ENCODE measurements around the gene ADAMTS2.

The ADAMTS2 gene

DNA sequence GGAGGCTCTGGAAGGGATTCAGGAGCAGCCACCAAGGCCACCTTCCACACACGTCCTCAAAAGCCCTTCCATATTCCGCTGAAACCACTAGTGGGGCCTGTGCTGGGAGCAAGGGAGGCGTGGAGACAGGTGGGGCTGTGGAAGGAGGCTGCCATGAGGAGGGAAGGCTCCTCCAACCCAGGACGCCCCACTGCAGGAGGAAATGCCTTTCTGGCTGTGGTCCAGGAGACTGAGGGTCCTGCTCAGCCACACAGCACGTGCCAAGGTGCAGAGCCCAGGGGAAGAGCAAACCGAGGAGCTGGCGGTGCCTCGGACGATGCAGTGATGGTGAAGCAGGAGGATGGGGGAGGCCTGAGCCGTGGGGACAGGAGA, 49.5 kb downstream of the ADAMTS2 start:
- no peak overlapping the region for H3K4me3 ChIP-seq (ENCODE audit: low read length in 2 of 2)
- no peak overlapping the region for H3K27ac ChIP-seq (ENCODE audit: low read depth in 2 of 2, low read length in 2 of 2)
- no peaks in the 10 kb centered on the region for H3K27me3 ChIP-seq (ENCODE audit: control insufficient read depth in 2 of 2, insufficient read depth in 2 of 2, low read length in 2 of 2)
- H3K9ac ChIP-seq (ENCODE audit: low read depth in 1 of 2, low read length in 2 of 2), result no peak overlapping the region
- no peaks in the 10 kb centered on the region for H3K9me3 ChIP-seq (ENCODE audit: control insufficient read depth in 2 of 2, low read length in 2 of 2)
- no peaks in the 10 kb centered on the region for H3K36me3 ChIP-seq (ENCODE audit: control insufficient read depth in 2 of 2, insufficient read depth in 2 of 2, low read length in 2 of 2)
- H3K4me1 ChIP-seq (ENCODE audit: control insufficient read depth in 2 of 2, insufficient read depth in 2 of 2, low read length in 2 of 2), result no peaks in the 10 kb centered on the region

DNA sequence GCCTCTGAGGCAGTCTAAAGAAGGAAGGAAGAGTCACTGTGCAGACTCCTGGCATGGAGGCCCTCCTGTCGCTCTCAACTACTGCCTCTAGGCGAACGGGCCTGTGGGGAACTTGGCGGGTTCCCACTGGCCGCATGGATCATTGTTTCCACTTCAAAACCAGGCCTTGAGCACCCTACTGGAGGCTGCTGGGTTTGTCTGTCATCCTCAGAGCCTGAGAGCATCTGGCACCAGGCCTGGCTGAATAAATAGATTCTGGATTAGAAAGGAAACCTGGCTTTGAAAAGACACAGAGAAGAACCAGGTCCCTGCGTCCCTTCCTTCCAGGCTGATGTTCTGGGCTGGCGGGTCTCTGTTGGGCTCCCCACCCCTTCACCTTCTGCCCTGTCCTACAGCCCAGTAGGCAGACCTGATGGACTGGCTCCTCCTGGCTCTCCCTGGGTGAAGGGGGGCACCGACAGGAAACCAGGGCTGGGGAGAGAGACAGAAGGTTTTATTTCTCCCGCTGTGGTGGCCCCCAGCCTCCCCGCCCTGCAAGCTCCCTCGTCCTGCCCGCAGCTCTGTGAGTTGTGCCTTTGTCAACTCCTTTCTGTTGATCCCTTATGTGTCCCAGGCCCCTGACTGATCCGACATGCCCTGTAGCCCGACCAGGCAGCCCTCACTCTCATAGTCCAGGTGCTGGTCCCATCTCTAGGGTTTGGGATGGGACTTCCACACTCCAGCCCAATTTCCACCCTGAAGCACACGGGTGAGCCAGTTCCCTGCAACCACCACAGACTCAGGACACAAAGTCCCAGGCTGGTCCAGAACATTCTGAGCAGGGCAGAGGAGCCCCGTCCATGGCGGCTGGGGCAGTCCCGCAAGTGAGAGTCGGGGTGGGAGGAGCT, 50.1 kb downstream of the ADAMTS2 start:
- Histone ChIP-seq H3K36me3 (ENCODE audit: control insufficient read depth in 2 of 2, insufficient read depth in 2 of 2, low read length in 2 of 2) (no peaks in the 10 kb centered on the region), H3K4me3 (ENCODE audit: low read length in 2 of 2) (no peak overlapping the region), H3K27me3 (ENCODE audit: control insufficient read depth in 2 of 2, insufficient read depth in 2 of 2, low read length in 2 of 2) (no peaks in the 10 kb centered on the region), H3K27ac (ENCODE audit: low read depth in 2 of 2, low read length in 2 of 2) (no peak overlapping the region), H3K4me1 (ENCODE audit: control insufficient read depth in 2 of 2, insufficient read depth in 2 of 2, low read length in 2 of 2) (no peaks in the 10 kb centered on the region), H3K9me3 (ENCODE audit: control insufficient read depth in 2 of 2, low read length in 2 of 2) (no peaks in the 10 kb centered on the region), H3K9ac (ENCODE audit: low read depth in 1 of 2, low read length in 2 of 2) (no peak overlapping the region)

DNA sequence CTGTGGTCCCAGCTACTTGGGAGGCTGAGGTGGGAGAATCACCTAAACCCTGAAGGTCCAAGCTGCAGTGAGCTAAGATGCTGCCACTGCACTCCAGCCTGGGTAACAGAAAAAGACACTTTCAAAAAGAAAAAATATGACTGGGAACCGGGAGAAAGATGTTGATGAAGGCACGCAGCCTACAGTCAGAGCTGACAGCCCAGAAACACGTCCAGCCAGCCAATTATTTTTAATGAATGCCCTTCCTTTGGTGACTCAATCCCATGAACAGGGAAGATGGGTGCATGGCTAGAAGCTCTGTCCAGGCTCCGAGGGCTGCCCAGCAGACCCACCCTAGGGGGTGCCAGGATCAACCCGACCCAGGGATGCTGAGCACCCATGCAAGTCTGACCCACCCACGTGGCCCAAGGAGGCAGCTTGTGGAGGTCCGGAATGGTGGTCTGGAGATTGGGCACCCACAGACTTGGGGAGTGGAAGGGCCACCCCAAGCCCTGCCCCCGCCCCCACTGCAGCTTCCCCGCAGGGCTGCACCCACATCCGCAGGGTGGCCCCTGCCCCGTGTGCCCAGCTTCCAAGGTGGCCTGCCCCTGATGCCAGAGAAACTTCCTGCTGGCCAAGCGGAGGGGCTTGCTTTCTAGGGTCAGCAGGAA, 51.0 kb downstream of the ADAMTS2 start:
- no peak overlapping the region for H3K4me3 ChIP-seq (ENCODE audit: low read length in 2 of 2)
- no peaks in the 10 kb centered on the region for H3K36me3 ChIP-seq (ENCODE audit: control insufficient read depth in 2 of 2, insufficient read depth in 2 of 2, low read length in 2 of 2)
- no peaks in the 10 kb centered on the region for H3K9me3 ChIP-seq (ENCODE audit: control insufficient read depth in 2 of 2, low read length in 2 of 2)
- no peak overlapping the region for H3K9ac ChIP-seq (ENCODE audit: low read depth in 1 of 2, low read length in 2 of 2)
- no peak overlapping the region for H3K27ac ChIP-seq (ENCODE audit: low read depth in 2 of 2, low read length in 2 of 2)
- no peaks in the 10 kb centered on the region for H3K27me3 ChIP-seq (ENCODE audit: control insufficient read depth in 2 of 2, insufficient read depth in 2 of 2, low read length in 2 of 2)
- no peaks in the 10 kb centered on the region for H3K4me1 ChIP-seq (ENCODE audit: control insufficient read depth in 2 of 2, insufficient read depth in 2 of 2, low read length in 2 of 2)

DNA sequence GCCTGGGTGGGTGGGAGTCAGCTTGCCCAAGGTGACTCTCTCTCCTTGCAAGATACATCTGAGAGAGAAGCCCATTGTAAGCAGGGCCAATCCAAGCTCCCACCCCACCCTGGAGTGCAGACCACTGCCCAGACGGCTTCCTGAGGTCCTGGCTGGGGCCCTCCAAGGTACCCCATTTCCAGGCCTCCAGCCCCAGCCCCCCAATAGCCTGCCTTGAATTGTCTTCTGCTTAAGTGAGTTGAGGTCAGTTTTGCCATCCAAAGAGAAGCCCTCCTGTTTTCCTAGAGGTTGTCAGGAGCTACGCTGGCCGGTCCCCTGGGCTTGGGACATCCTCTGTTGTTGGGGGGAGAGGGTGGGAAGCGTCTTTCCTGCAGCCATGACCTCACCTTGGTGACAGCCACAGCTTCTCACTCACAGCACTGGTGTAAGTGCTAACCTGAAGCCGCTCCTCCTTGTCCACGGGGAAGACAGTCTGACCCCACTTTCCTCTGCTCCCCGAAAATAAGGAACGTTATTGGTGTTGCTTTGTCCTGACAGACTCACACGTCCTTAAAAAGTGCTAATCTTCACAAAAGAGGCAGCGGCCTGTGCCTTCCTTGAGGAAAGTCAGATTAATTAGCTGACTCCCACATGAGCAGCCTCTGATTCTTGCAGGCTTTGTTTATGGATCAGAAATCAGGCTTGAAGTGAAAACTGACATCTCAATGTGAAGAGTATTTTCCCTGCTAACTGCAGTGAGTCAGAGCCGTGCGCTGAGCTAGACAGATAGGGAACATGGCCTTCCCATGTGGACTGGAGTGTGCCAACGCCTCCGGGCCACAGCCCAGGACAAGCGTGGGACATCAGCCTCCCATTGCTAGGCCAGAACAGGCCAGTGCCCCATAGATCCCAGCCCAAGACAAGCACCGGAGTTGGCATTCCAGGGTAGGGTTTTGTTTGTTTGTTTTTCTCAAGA, 52.3 kb downstream of the ADAMTS2 start:
- no peak overlapping the region for H3K9ac ChIP-seq (ENCODE audit: low read depth in 1 of 2, low read length in 2 of 2)
- H3K27ac ChIP-seq (ENCODE audit: low read depth in 2 of 2, low read length in 2 of 2), result no peak overlapping the region
- H3K4me3 ChIP-seq (ENCODE audit: low read length in 2 of 2), result no peak overlapping the region
- H3K36me3 ChIP-seq (ENCODE audit: control insufficient read depth in 2 of 2, insufficient read depth in 2 of 2, low read length in 2 of 2), result no peaks in the 10 kb centered on the region
- no peaks in the 10 kb centered on the region for H3K9me3 ChIP-seq (ENCODE audit: control insufficient read depth in 2 of 2, low read length in 2 of 2)
- no peaks in the 10 kb centered on the region for H3K27me3 ChIP-seq (ENCODE audit: control insufficient read depth in 2 of 2, insufficient read depth in 2 of 2, low read length in 2 of 2)
- H3K4me1 ChIP-seq (ENCODE audit: control insufficient read depth in 2 of 2, insufficient read depth in 2 of 2, low read length in 2 of 2), result no peaks in the 10 kb centered on the region

DNA sequence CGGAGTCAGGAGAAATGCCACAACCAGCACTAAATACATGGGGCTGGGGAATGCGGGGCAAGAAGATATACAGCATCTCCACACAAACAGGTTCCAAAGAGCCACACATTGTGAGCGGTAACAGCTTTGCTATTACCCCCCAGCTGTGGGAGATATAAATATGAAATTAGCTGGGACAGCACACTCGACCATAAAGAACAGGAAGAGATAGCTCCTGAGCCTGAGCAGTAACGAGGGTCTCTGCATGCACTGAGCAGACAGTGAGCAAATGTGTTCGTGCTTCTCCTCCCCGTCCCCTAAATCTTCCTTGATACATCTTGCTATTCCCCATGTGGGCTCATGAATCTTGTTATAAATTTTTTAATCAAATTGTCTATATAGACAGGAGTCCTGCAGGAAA, 53.1 kb downstream of the ADAMTS2 start:
- no peaks in the 10 kb centered on the region for H3K9me3 ChIP-seq (ENCODE audit: control insufficient read depth in 2 of 2, low read length in 2 of 2)
- H3K36me3 ChIP-seq (ENCODE audit: control insufficient read depth in 2 of 2, insufficient read depth in 2 of 2, low read length in 2 of 2), result no peaks in the 10 kb centered on the region
- H3K4me1 ChIP-seq (ENCODE audit: control insufficient read depth in 2 of 2, insufficient read depth in 2 of 2, low read length in 2 of 2), result no peaks in the 10 kb centered on the region
- no peak overlapping the region for H3K4me3 ChIP-seq (ENCODE audit: low read length in 2 of 2)
- H3K27me3 ChIP-seq (ENCODE audit: control insufficient read depth in 2 of 2, insufficient read depth in 2 of 2, low read length in 2 of 2), result no peaks in the 10 kb centered on the region
- H3K9ac ChIP-seq (ENCODE audit: low read depth in 1 of 2, low read length in 2 of 2), result no peak overlapping the region
- H3K27ac ChIP-seq (ENCODE audit: low read depth in 2 of 2, low read length in 2 of 2), result no peak overlapping the region

DNA sequence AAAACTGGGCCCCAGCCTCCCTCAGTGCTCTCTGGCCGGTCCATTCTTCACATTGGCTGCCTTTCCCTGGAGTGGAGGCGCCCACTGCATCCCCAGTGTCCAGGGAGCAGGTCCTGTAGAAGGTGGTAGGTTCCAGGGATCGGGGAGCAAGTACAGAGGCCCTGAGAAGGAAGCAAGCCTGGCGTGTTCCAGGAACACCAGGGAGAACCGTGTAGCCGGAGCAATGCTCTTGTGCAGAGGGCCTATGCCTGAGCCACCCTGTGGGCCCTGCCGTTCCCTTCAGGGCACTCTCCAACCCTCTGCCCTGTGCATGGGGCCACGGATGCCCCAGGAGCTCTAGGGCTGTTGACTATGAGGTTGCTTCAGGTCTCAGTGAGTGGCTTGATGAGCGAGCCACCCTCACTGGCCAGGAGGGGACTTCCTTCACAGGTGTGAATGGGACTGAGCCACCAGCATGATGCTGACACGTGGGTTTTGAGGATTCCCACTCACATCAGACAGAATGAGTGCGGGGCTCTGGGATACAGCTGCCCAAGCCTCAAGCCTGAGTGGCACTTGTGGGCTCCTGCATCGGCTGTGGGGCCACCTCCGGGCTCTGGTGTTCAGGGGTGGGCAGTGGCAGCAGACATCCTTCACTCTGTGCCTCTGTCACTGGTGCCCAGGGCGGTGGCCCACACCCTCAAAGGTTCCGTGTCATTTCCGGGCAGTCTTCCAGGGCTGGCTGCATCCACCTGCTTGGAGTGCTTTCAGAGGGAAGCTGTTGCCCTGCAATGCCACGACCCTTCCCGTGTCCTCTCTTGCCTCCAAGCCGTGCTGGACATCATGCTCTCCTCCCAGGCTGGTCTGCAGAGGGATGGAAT, 54.4 kb downstream of the ADAMTS2 start:
- no peak overlapping the region for H3K9ac ChIP-seq (ENCODE audit: low read depth in 1 of 2, low read length in 2 of 2)
- no peaks in the 10 kb centered on the region for H3K27me3 ChIP-seq (ENCODE audit: control insufficient read depth in 2 of 2, insufficient read depth in 2 of 2, low read length in 2 of 2)
- H3K36me3 ChIP-seq (ENCODE audit: control insufficient read depth in 2 of 2, insufficient read depth in 2 of 2, low read length in 2 of 2), result no peaks in the 10 kb centered on the region
- H3K4me3 ChIP-seq (ENCODE audit: low read length in 2 of 2), result no peak overlapping the region
- H3K27ac ChIP-seq (ENCODE audit: low read depth in 2 of 2, low read length in 2 of 2), result no peak overlapping the region
- no peaks in the 10 kb centered on the region for H3K4me1 ChIP-seq (ENCODE audit: control insufficient read depth in 2 of 2, insufficient read depth in 2 of 2, low read length in 2 of 2)
- no peaks in the 10 kb centered on the region for H3K9me3 ChIP-seq (ENCODE audit: control insufficient read depth in 2 of 2, low read length in 2 of 2)

DNA sequence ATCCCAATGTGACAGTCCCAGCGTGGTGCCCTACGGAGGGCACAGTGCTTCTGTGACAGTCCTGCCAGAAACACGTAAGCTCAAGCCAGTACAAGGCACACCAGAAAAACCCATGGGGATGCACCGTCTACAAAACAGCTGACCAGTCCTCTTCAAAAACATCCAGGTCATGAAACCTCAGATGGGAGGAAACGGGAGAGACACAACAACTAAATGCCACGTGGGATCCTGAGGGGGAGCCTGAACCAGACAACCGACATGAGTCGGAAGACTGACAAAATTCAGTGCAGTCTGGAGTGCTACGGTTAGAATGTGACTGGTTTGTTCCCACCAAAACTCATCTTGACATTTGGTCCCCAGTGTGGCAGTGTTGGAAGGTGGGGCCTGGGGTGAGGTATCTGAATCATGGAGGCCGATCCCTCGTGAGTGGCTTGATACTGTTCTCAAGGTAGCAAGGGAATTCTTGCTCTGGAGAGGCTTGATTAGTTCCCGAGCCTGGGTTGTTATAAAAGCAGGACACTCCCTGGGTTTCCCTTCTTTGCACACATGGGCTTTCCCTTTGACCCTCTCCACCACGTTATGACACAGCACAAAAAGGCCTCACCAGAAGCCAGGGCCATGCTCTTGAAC, 55.4 kb downstream of the ADAMTS2 start:
- H3K9me3 ChIP-seq (ENCODE audit: control insufficient read depth in 2 of 2, low read length in 2 of 2), result no peaks in the 10 kb centered on the region
- H3K4me3 ChIP-seq (ENCODE audit: low read length in 2 of 2), result no peak overlapping the region
- no peaks in the 10 kb centered on the region for H3K36me3 ChIP-seq (ENCODE audit: control insufficient read depth in 2 of 2, insufficient read depth in 2 of 2, low read length in 2 of 2)
- H3K27ac ChIP-seq (ENCODE audit: low read depth in 2 of 2, low read length in 2 of 2), result no peak overlapping the region
- H3K9ac ChIP-seq (ENCODE audit: low read depth in 1 of 2, low read length in 2 of 2), result no peak overlapping the region
- no peaks in the 10 kb centered on the region for H3K4me1 ChIP-seq (ENCODE audit: control insufficient read depth in 2 of 2, insufficient read depth in 2 of 2, low read length in 2 of 2)
- H3K27me3 ChIP-seq (ENCODE audit: control insufficient read depth in 2 of 2, insufficient read depth in 2 of 2, low read length in 2 of 2), result no peaks in the 10 kb centered on the region

DNA sequence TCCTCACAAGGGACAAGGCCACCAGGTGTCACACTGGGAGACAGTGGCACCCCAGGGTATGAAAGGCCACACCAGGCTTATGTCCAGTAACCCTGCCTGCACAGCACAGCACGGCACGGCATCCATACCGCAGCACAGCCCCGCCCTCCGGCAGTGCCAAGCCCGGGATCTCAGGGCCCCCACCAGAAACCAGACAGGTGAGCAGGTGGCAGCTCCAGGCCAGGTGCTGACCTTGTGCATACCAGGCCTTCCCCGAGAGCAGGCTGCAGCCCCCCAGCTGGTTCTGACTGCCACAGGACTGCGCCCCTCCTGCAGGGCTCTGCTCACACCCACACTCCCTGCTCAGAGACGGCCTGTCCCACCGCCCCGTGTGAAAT, 56.5 kb downstream of the ADAMTS2 start:
- H3K9ac ChIP-seq (ENCODE audit: low read depth in 1 of 2, low read length in 2 of 2), result no peak overlapping the region
- no peaks in the 10 kb centered on the region for H3K4me1 ChIP-seq (ENCODE audit: control insufficient read depth in 2 of 2, insufficient read depth in 2 of 2, low read length in 2 of 2)
- no peak overlapping the region for H3K4me3 ChIP-seq (ENCODE audit: low read length in 2 of 2)
- H3K36me3 ChIP-seq (ENCODE audit: control insufficient read depth in 2 of 2, insufficient read depth in 2 of 2, low read length in 2 of 2), result no peaks in the 10 kb centered on the region
- no peaks in the 10 kb centered on the region for H3K27me3 ChIP-seq (ENCODE audit: control insufficient read depth in 2 of 2, insufficient read depth in 2 of 2, low read length in 2 of 2)
- H3K9me3 ChIP-seq (ENCODE audit: control insufficient read depth in 2 of 2, low read length in 2 of 2), result no peaks in the 10 kb centered on the region
- H3K27ac ChIP-seq (ENCODE audit: low read depth in 2 of 2, low read length in 2 of 2), result no peak overlapping the region

DNA sequence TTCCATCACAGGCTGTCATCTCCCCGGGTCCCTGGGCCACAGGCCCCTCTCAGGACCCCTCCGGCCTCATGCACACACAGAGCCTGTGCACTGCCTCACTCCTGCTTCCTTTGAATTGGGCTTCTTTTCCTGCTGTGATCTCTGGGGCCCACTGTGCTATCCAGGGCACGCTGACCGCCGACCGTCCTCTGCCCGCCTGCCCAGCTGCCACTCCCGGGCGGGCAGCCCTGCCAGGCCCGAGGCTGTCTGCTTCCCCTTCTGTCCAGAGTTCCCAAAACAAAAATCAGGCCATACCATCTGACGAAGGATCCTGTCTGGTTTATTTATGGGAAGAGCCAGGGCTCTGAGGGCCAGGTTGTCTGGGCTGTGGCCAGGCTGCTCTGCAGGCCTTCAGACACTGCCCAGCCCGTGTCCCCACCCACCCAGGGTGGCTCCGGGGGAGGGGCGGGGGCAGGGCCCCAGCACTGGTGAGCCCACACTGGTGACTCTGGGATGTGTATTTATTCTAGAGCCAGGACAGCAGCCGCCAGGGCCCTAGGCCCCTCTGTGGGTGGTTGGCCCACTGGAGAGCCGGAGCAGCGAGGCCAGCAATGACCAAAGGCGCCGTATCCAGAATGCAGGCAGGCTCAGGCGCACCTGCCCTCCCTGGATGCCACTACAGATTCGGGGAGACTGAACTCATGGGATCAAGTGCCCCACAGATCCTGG, 57.0 kb downstream of the ADAMTS2 start:
- Histone ChIP-seq H3K4me1 (ENCODE audit: control insufficient read depth in 2 of 2, insufficient read depth in 2 of 2, low read length in 2 of 2) (no peaks in the 10 kb centered on the region), H3K27ac (ENCODE audit: low read depth in 2 of 2, low read length in 2 of 2) (no peak overlapping the region)

More for the DNA sequence above, 57.0 kb downstream of the ADAMTS2 start:
- Histone ChIP-seq H3K9ac (ENCODE audit: low read depth in 1 of 2, low read length in 2 of 2) (no peak overlapping the region), H3K27me3 (ENCODE audit: control insufficient read depth in 2 of 2, insufficient read depth in 2 of 2, low read length in 2 of 2) (no peaks in the 10 kb centered on the region), H3K9me3 (ENCODE audit: control insufficient read depth in 2 of 2, low read length in 2 of 2) (no peaks in the 10 kb centered on the region), H3K36me3 (ENCODE audit: control insufficient read depth in 2 of 2, insufficient read depth in 2 of 2, low read length in 2 of 2) (no peaks in the 10 kb centered on the region), H3K4me3 (ENCODE audit: low read length in 2 of 2) (no peak overlapping the region)
